ENCODE results near the gene MYH8.

Gene MYH8

GRCh38 chr17:10429421-10430045 is 7.8 kb upstream of the MYH8 start:
- H3K79me2 ChIP-seq: no peaks in the 10 kb centered on the region
- H3K36me3 ChIP-seq (ENCODE audit: control insufficient read depth, insufficient read depth, low read length): no peaks in the 10 kb centered on the region
- H3K4me3 ChIP-seq (ENCODE audit: low read depth, low read length): no peak overlapping the region
- TF ChIP-seq, protein P1, sequence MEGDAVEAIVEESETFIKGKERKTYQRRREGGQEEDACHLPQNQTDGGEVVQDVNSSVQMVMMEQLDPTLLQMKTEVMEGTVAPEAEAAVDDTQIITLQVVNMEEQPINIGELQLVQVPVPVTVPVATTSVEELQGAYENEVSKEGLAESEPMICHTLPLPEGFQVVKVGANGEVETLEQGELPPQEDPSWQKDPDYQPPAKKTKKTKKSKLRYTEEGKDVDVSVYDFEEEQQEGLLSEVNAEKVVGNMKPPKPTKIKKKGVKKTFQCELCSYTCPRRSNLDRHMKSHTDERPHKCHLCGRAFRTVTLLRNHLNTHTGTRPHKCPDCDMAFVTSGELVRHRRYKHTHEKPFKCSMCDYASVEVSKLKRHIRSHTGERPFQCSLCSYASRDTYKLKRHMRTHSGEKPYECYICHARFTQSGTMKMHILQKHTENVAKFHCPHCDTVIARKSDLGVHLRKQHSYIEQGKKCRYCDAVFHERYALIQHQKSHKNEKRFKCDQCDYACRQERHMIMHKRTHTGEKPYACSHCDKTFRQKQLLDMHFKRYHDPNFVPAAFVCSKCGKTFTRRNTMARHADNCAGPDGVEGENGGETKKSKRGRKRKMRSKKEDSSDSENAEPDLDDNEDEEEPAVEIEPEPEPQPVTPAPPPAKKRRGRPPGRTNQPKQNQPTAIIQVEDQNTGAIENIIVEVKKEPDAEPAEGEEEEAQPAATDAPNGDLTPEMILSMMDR (IDR thresholded peaks at IDR 0.05): no peak
- H3K27ac ChIP-seq: no peak overlapping the region
- no peaks in the 10 kb centered on the region for H3K4me1 ChIP-seq
- H3K27me3 ChIP-seq (ENCODE audit: control insufficient read depth, insufficient read depth, low read length): no peaks in the 10 kb centered on the region
- no peak overlapping the region for H2AFZ ChIP-seq
- H3K9ac ChIP-seq: no peak overlapping the region
- H3K4me2 ChIP-seq (ENCODE audit: low read length): no peak overlapping the region
- H3K9me3 ChIP-seq (ENCODE audit: control insufficient read depth, low read length): no peaks in the 10 kb centered on the region

- H3K9me3 ChIP-seq (ENCODE audit: control insufficient read depth, low read length): no peaks in the 10 kb centered on the region
- no peaks in the 10 kb centered on the region for H3K27me3 ChIP-seq (ENCODE audit: control insufficient read depth, insufficient read depth, low read length)
- no peak overlapping the region for H3K4me2 ChIP-seq (ENCODE audit: low read length)
- H2AFZ ChIP-seq: no peak overlapping the region
- H3K4me1 ChIP-seq: no peaks in the 10 kb centered on the region
- H3K79me2 ChIP-seq: no peaks in the 10 kb centered on the region
- no peak overlapping the region for H3K27ac ChIP-seq
- H3K9ac ChIP-seq: no peak overlapping the region
- no peaks in the 10 kb centered on the region for H3K36me3 ChIP-seq (ENCODE audit: control insufficient read depth, insufficient read depth, low read length)
- H3K4me3 ChIP-seq (ENCODE audit: low read depth, low read length): no peak overlapping the region
- TF ChIP-seq, protein P1 (IDR thresholded peaks at IDR 0.05): no peak
Observed at GRCh38 chr17:10428781-10429180, 7.0 kb upstream of the MYH8 start.

DNA sequence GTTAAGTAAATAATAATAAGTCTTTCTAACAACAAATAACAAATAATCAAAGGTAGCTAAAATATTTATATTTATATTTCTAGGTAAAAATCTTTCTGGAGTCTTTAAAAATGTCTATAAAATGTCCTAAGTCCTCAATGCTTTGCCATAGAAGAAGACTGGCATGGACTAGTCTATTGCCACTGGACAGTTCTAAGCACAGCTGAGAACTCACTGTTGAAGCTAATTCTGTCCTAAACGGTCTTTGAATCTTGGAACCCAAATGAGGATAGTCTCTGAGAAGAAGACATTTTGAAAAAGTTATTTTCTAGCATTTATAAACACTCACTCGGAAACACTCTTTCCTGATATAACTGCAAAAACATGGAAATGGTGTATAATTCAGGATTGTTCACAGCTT is 539 bp downstream of the MYH8 start:
- Histone ChIP-seq H2AFZ (no peak overlapping the region), H3K27me3 (ENCODE audit: control insufficient read depth, insufficient read depth, low read length) (no peaks in the 10 kb centered on the region), H3K27ac (no peak overlapping the region), H3K4me1 (no peaks in the 10 kb centered on the region), H3K4me2 (ENCODE audit: low read length) (no peak overlapping the region), H3K4me3 (ENCODE audit: low read depth, low read length) (no peak overlapping the region), H3K79me2 (no peaks in the 10 kb centered on the region), H3K9ac (no peak overlapping the region), H3K9me3 (ENCODE audit: control insufficient read depth, low read length) (no peaks in the 10 kb centered on the region), H3K36me3 (ENCODE audit: control insufficient read depth, insufficient read depth, low read length) (no peaks in the 10 kb centered on the region)
- TF ChIP-seq, protein P1 (IDR thresholded peaks at IDR 0.05): no peak

DNA sequence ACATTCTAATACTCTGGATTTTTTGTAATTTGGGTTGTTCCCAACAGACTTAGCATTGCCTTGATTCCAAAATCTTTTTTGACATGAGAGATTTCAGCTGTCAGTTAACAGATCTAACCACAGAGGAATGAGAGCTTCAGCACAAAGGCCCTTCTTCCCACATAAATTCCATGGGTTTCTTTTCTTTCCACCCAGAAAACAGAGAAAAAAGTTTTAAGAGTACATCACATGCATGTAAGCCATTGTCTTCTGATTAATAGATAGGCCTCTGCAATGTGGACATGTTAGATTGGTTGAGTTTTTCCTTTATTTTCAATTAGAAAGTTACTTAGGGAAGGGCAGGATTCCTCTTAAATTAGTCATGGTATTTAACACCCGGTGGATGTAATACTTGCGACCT is 939 bp downstream of the MYH8 start:
- TF ChIP-seq, protein P1 (IDR thresholded peaks at IDR 0.05): no peak
- Histone ChIP-seq H3K4me3 (ENCODE audit: low read depth, low read length) (no peak overlapping the region), H3K9ac (no peak overlapping the region)

DNA sequence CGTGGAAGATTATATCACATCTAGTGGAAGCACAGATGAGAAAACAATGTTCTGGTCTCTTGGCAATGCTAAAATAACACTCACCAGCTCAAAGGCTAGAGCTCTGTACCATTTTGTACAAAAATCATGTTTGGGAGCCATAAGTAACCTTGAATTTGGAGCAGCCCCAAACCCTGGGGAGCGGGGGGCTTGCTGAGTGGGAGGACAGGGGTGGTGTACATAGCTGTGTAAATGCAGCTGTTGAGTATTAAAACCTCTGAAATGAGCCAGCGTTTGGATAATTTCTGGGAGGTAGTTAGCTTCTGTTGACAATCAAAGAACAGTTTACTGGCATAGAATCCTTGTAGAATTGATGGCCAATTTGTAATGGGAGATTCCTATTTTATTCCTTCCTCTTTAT is 4.3 kb downstream of the MYH8 start:
- Histone ChIP-seq H3K4me1 (peaks cover 13% of the 10 kb centered on the region), H3K79me2 (no peaks in the 10 kb centered on the region), H3K4me3 (ENCODE audit: low read depth, low read length) (no peak overlapping the region), H3K36me3 (ENCODE audit: control insufficient read depth, insufficient read depth, low read length) (no peaks in the 10 kb centered on the region), H2AFZ (no peak overlapping the region), H3K27me3 (ENCODE audit: control insufficient read depth, insufficient read depth, low read length) (no peaks in the 10 kb centered on the region), H3K27ac (no peak overlapping the region), H3K9me3 (ENCODE audit: control insufficient read depth, low read length) (no peaks in the 10 kb centered on the region), H3K9ac (no peak overlapping the region), H3K4me2 (ENCODE audit: low read length) (no peak overlapping the region)
- TF ChIP-seq, protein P1 (IDR thresholded peaks at IDR 0.05): no peak

More for the DNA sequence above, 939 bp downstream of the MYH8 start:
- Histone ChIP-seq H2AFZ (no peak overlapping the region), H3K79me2 (no peaks in the 10 kb centered on the region), H3K9me3 (ENCODE audit: control insufficient read depth, low read length) (no peaks in the 10 kb centered on the region), H3K27ac (no peak overlapping the region), H3K4me2 (ENCODE audit: low read length) (no peak overlapping the region), H3K36me3 (ENCODE audit: control insufficient read depth, insufficient read depth, low read length) (no peaks in the 10 kb centered on the region), H3K27me3 (ENCODE audit: control insufficient read depth, insufficient read depth, low read length) (no peaks in the 10 kb centered on the region), H3K4me1 (peaks cover 2% of the 10 kb centered on the region)

Measured in parathyroid adenoma (tissue), 2 donors.